Kidney tubule cell (primary cell): ENCODE results near the gene GALNT12.
A peak's percentile ranks its signal among the peaks of the same experiment; 100 is the strongest.

Experiments
- DNase-seq: peaks from one replicate; pipeline ENCODE4 v3.0.0-alpha.2; 2018; ENCODE audit warnings: low spot score

Gene GALNT12, protein sequence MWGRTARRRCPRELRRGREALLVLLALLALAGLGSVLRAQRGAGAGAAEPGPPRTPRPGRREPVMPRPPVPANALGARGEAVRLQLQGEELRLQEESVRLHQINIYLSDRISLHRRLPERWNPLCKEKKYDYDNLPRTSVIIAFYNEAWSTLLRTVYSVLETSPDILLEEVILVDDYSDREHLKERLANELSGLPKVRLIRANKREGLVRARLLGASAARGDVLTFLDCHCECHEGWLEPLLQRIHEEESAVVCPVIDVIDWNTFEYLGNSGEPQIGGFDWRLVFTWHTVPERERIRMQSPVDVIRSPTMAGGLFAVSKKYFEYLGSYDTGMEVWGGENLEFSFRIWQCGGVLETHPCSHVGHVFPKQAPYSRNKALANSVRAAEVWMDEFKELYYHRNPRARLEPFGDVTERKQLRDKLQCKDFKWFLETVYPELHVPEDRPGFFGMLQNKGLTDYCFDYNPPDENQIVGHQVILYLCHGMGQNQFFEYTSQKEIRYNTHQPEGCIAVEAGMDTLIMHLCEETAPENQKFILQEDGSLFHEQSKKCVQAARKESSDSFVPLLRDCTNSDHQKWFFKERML

DNA sequence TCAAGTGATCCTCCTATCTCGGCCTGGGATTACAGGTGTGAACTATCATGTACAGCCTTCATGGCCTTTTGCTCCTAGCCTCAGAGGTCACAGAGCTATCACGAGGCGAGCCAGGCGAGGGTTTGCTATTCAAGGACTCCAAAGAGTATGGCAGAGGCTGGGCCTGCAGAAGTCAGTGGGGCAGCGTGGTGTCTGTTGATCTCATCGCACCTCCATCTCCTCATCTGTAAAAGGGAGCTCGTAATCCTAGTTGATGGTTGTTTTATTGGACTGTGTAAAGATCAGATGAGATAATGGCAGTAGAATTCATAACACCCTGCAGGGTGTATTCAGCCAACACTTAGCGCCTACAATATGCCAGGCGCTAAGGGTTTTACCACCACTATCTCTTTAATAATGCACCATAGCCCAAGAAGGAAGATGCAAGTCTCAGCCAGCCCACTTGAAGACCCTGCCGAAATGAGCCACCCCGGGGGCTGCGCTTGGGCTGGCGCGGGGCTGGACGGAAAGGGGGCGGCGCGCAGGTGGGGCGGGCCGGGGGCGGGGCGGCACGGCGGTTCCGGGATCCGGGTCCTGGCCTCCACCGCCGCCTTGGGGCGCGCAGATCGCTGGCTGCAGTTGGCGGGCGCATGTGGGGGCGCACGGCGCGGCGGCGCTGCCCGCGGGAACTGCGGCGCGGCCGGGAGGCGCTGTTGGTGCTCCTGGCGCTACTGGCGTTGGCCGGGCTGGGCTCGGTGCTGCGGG lies at the start of gene GALNT12:
Gene GALNT12, plus strand, starts transcription at position 601 of the 744 bp plus-strand sequence. Its CDS starts 29 bp downstream, at position 630.
- DNase-seq, result peak; percentile 35

DNA sequence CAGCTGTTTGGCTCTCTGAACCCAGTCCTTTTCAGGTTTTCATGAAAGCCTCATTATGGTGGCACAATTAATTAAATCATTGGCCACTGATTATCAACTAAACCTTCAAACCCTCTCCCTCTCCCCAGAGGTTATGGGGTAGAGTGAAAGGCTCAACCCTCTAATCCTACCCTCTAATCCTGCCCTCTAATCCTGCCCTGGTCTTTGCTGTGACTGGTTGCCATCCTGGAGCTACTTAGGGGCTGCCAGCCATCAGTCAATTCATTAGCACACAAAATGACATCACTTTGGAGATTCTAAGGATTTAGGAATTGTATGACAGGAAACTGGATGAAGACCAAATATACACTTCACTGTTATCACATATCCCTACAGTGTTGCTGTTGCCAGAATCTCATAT lies 47.2 kb upstream of the GALNT12 start:
- DNase-seq, result no peak

DNA sequence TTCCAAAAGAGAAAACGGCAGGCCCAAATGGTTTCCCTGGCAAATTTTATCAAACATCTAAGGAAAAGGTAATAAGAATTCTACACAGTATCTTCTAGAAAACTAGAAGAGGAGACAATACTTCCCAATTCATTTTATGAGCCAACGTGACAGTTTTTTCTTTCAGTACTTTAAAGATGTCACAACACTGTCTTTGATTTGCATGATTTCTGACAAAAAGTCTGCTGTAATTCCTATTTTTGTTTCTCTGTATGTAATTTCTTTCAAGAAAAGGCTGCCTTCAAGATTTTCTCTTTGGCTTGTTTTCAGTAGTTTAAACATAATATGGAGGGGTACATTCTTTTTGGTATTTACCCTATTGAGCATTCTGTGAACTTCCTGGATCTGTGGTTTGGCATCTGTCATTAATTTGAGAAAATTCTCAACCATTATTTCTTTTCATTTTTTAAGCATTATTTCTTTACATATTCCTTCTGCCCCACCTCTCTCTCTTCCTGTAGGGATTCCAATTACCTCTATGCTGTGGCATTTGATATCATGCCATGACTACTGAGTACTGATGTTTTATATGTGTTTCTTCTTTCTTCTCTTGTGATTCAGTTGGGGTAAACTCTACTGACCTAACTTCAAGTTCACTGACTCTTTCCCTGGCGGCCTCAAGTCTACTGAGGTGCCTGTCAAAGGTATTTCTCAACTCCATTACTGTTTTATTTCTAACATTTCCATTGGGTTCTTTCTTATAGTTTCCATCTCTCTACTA lies 43.3 kb upstream of the GALNT12 start:
- DNase-seq, result no peak

DNA sequence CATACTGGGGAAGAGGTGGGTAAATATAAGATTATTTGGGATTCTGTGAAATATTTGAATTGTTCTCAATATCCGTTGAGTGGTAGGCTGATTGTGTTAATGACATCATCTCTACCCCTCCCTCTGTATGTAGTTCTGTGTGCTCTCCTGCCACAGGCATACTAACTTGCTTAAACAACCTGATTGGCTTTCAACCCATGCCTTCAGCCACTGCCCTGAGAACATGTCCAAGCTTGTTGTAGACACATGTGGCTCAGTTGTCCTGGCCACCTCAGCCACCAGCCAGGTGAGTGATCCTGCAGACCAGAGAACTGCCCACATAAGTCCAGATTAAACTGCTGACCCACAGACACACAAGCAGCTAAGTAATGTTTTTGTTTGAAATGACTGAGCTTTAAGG lies 42.2 kb upstream of the GALNT12 start:
- no peak for DNase-seq

DNA sequence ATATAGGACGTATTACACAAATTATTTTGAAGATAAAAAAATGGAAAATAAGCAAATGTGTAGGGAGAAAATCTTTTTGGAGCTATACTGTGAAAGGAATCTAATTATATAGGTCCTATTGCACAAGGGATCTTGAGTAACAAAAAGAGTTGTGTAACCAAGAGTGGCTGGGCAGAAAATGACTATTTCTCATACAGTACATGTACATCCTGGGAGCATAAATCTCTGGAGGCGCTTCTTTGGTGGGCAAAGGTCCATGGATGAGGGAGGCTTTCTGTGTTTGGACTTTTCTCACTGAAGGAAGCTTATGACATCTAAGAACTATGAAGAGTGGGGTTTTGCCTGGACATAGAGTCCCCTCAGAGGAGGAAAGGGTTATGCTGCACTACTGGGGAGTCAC lies 40.9 kb upstream of the GALNT12 start:
- no peak for DNase-seq

DNA sequence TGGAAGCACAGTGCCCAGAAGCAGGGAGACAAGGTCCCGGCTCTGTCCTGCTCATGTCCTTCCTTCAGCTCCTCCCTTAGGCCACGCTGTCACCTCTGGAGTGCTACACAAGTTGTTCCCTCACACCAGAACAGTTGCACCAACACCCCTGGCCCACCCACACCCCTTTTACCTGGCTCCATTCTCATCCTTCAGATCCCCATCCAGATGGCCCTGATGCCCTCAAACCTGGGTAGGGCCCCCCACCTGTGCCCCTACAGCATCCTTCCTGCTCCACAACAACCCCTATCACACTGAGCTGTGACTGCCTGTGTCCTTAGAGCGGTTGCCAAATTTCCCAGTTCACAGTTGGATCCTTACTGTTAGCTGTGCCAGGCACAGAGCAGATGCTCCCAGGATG lies 40.3 kb upstream of the GALNT12 start:
- no peak for DNase-seq

DNA sequence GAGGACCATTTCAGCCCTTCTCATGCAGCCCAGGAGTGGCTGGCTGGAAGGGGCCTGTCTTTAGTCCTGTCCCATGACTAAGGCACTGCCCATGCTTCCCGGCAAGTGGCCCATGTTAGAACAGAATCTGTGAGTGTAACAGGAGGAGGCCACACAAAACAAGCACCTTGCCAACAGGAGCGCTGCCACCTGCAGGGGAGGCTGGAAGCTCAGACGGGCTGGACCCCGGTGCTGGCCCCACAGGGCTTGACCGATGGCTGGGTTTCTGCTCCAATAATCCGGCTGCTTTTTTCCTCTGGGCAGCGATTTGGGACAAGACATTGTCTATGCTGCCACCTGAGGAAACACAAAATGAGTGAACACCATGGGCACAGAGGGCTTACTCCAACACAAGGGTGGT lies 39.6 kb upstream of the GALNT12 start:
- DNase-seq, result no peak

DNA sequence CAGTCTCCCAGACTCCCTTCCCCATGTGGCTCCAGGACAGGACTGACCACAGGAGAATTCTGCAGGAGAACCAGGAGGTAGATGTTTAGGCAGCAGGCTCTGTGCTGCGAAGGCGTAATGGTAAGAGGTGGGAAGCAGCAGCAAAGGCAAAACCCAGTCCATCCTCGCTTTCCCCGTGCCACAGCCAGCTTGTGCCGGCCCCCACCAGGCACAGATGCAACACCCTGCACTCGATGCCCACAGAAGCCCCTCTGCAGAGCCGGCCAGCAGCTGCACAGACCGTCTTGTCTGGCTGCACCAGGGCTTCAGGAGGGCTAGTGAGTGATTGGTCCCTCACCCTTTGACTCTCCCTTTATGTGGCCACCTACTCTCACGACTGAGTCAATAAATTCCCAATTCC lies 39.1 kb upstream of the GALNT12 start:
- DNase-seq, result no peak

DNA sequence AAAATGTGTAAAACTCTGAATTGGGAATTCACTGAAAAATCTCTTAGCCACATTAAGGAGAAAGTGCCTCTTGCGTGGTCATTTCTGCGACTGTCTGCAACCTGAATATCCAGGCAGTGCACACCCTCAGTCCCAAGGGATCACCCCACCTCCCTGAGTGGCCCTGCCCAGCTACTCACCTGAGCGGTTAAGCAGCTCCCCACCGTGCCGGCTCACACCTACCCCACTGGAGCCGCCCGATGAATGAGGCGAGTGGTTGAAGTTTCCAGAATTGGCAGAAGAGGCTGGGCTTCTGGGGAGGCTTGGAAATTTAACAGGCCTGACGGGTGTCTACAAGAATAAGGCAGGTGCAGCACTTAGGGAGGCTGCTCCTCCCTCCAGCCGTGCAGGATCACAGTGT lies 36.8 kb upstream of the GALNT12 start:
- DNase-seq, result no peak

DNA sequence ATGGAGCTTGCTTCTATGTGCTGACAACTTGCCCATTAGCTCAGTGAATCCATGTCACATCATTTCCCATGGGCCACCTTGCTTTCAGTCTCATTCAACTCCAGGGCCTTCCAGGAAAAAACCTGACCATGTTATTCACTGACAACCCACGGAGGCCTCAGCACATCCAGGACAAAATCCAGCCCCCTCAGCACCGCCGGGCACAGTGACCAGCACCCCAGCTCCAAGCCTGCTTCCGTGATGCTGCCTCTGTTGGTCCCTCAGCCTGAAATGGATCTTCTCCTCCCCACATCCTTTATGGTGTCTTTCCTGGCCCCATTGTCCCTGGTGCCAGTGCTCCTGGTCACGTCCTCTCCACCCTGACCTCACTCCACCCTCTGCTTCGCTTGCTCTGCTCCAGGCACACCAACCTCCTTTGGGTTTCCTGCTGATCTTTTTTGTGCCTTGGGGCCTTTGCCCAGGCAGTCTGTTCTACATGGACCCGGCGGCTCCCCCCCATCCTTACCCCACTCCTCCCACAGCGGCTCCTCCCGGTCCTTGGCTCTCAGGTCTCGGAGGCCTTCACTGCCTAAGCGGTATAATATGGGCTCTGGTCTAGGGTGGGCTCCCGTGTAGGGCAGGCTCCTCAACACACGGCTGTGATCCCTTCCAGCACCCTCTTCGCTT lies 36.1 kb upstream of the GALNT12 start:
- no peak for DNase-seq

DNA sequence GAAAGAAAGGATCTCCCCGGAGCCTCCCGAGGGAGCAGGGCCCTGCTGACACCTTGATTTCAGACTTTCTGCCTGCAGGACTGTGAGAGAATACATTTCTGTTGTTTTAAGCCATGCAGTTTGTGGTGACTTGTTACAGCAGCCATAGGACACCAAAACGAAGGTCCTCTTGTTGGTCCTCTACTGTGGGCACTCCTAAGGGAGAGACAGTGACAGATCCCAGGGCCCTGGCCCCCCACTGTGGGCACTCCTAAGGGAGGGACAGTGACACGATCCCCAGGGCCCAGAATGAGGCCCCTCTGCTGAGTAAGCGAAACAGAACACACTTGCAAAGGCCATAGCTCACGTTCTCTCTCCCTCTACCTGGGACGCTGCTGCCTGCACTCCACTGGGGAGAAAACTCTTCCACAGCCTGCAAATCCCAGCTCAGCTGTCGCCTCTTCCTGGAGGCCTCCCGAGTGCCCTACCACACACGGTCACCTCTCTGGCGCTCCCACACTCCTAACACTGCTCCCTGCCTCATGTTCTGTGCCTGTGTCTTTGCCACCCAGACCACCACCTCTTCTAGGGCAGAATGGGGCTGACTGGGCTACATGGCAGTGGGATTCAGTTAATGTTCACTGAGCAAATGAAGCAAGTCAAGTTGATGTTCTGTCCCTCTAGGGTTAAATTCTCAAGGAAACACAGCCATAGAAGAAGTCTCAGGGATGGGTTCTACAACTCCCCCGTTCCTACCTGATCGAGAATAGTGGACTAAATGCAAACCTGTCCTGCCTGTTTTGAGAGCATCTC lies 34.9 kb upstream of the GALNT12 start:
- DNase-seq, result no peak

DNA sequence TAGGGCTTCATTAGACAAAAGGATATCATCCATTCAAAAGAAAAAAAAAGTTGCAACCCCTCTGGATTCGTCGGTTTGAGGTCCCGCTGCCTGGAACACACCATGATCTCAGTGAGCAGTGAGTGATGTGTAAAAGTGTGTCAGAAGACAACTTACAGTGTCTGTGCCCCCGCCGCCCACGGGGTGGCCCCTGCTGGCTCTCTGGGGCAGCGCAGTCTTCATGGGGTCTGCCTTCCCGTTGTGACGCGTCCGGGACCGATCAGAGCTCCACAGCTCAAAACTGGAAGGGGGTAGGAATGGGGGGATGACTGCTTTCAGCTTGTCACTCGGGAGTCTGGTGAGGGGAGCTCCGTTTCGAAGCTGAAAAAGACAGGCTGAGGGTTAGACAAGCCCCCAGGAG lies 33.7 kb upstream of the GALNT12 start:
- no peak for DNase-seq

DNA sequence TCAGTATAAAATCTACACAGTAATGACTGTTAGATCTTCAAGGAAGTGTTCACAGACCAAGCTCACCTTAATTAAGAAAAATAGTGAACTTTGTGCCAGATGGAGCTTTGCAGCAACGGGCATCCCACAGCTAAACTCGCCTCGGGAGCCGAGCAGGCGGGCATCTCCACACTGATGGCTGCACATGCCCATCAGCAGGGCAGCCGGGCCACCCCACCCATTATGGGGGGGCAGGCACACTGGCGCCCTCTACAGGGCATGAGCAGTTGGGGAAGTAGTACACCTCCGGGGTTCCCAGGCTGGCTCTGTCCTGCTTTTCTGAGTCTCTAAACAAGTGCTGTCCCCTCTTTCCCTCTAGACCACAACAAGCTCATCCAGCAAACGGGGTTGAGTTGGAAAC lies 32.7 kb upstream of the GALNT12 start:
- peak; percentile 22 for DNase-seq

DNA sequence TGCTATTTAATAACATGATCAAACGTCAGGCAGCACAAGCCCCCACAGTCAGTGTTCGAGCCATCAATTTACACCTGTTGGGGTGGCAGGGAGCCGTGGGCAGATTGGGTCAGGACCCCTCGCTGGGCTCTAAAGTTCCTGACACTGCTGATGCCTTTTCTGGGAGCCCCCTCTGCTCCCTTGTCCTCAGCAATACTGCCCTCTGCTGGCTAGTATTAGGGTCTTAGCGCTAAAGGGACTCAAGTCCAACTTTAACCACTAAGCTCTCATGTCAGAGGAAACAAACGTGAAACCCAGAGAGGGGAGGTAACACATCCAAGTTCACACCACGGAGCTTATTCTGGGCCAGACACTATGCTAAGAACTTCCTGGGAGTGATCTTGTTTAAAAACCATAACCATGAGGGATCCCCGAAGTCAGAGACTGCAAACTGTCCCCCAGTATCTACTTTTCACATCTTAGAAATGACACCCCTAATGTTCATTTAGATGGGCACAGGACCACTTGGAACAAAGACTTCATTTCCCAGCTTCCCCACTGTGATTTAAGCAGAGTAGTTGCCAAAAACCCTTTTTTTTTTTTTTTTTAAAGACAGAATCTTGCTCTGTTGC lies 31.5 kb upstream of the GALNT12 start:
- DNase-seq, result peak; percentile 63

DNA sequence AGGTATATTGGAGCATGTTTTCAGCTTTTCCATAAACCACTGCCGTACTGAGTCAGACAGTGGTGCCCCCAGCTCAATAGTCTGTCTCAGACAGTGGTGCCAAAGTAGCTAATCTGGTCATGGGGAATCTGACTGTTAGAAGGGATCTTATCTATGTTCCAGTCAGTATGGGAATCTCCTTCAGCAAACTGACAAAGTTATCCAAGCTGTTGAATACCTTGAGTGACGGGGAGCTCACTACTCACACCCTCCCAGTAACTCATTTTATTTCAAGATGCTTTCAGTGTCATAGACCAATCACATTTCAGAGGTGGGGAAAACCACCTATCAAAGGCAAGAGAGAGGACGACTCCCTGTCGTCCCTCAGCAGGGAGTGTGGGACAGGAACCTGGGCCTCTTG lies 29.9 kb upstream of the GALNT12 start:
- DNase-seq, result no peak

DNA sequence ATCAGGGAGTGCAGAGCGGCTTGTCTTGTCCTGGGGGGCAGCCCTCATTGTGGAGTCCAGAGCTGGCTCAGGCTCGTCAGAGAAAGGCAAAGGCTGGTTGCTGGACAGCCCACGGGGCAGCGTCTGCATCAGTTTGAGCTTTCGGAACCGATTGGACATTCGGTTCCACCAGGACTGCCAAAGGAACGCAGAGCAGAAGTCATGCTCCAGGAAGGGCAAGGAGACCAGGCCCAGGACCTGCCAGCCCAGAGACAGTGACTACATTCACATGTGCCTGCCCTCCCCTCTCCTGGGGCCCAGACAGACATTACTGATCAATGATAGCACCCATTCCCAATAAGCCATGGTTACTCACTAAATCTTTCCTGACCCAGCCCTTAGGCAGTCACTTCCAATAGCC lies 29.2 kb upstream of the GALNT12 start:
- DNase-seq, result no peak

DNA sequence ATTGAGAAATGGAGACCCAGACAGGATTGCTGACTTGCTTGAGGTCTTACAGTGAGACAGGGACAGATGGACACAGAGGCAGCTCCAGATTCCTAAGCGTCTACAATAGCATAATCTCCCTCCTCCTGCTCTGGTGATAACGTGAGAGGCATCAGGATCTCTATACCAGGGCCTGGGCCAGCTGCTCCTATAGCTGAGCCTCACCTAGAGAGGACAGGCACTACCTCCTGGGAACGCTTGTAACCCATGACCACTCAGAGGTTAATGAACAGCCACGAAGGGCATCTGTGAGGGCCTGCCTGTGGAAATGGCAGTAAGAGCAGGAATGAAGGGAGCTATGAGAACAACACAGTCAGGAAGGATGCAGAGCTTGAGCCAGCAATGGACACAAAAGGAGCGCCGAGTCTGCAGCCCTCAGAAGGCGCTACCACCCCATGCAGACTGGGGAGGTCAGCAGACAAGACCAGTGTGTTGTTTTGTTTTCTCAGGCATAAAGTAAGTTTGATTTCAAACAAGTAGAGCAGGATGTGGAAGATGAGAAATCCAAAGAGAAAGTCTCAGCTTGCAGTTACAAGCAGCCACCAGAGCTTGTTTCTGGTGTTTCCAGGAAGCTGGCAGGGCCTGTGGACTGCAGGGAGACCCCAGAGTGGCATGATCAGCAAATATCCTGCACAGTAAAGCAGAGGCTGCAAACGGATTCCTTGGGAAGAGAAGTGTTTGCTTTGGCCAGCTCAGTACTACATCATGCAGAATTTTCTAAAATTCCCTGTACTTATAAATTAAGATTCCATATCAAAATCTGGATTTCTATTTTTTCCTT lies 28.5 kb upstream of the GALNT12 start:
- peak; percentile 75 for DNase-seq

DNA sequence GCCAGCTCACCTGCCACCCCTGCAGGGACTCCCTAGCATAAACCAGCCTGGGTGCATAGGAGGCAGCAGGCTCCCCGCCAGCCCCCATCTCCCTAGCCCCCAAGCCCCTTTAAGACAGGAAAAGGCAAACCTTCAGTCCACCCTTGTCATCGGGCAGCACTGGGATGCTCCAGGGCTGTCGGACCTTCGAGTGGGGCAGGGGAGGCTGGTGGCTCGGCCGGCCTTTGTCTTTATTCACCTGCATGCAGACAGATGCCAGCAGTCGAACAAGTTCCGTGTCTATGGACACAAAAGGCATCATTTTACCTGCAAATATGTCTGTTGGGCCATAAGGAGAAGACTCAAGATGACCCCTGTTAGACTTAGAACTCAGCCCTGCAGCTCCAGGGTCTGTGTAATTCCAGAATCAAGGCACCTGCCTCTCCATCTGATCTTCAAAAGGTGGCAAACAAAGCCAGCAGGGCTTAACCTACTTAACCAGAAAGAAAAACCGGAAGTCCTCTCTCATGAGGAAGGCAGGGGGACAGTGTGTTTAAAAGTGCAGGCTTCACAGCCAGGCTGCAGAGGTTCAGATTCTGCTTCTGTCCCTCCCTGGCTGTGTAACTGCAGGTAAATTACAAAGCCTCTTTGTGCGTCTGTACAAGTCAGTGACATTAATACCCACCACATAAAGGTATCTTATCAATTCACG lies 27.3 kb upstream of the GALNT12 start:
- no peak for DNase-seq
